GM18867 (cell line): ENCODE results near the gene EXOSC1.
"Not testable (repeated sequence)": the region's sequence is repeated elsewhere in the genome, so short reads cannot be mapped to it uniquely, and the experiment has no call there.

Source experiments
- ATAC-seq: cut with Tn5 transposase; IDR thresholded peaks from one replicate; pipeline ENCODE4 v1.9.1; 2021; ENCODE audit warnings: mild to moderate bottlenecking, moderate library complexity; ENCODE audit not compliant: unreplicated experiment

The EXOSC1 gene

DNA sequence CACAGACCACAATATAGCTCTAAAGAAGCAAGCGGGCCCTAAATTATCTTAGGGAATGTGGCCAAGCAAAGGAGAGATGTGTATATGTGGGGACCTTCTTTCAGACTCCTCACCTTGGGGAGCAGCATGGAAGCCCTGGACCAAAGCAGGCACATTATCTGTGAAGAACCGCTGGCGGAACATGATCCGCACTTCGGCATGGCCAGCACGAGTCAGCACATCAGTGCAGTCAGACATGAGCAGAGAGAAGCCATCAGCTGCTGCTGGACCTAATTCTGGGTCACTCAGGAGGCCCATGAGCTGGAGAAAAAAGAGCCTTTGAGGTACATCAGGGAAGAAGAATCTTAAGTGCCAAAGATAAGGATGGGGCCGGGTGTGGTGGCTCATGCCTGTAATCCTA is 14.1 kb upstream of the EXOSC1 start:
- no peak for ATAC-seq

DNA sequence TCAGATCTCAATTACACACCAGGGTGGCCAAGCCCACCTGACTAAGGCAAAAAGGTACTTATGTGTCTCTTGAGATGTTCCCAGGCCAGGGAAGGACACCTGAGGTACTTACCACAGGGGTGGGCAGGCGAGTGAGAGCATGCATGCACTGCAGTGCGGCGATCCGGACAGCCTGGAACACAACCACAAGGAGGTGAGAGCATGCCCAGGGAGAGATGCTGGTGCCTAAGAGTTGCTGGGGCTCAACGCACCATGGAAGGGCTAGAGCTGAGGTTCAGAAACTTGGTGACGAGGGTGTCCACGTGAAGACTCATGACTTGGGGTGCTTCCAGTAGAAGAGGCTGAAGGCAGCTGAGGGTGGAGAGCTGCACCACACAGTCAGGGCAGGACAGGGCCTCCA is 13.3 kb upstream of the EXOSC1 start:
- no peak for ATAC-seq

DNA sequence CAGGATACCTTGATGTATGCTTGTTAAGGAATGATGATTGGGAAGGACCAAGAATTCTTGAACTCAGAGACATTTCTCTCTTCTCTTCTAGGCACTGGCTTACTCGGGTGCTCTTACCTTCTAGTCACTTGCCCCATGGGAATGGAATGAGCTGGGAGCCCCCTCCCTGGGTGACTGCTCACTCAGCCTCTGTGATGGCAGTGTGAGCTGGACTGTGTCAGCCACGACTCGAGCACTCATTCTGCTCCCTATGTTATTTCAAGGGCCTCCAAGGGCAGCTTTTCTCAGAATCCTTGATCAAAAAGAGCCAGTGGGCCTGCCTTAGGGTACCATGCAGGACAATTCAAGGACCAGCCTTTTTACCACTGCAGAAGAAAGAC is 10.9 kb upstream of the EXOSC1 start:
- ATAC-seq: no peak

DNA sequence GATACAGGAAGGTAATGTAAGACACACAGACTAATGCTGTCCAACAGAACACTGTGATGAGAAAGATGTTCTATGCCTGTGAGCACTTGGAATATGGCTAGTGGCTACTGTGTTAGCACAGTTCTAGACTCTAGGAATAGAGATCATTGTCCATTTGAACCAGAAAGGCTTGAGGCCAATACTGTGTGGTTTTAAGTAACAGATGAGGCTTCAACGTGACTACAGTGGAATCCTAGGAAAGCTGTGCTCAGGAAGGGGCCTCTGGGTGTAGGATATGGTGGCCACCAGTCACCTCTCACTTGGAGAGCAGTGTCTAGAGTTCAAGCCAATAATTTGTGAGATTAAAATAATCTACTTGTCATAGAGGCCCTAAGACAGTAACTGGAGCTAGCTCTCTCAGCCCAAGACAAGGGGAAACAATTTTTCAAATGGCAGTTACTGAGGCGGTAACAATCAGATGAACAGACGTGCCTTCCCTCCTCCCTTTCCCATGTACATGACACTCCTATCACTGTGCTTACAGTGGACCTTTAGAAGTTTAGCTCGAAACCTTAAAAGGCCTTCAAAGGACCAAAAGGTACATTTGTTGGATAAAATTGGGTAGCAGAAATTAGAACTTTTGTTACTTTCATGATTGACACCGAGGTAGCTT is 10.4 kb upstream of the EXOSC1 start:
- no peak for ATAC-seq

DNA sequence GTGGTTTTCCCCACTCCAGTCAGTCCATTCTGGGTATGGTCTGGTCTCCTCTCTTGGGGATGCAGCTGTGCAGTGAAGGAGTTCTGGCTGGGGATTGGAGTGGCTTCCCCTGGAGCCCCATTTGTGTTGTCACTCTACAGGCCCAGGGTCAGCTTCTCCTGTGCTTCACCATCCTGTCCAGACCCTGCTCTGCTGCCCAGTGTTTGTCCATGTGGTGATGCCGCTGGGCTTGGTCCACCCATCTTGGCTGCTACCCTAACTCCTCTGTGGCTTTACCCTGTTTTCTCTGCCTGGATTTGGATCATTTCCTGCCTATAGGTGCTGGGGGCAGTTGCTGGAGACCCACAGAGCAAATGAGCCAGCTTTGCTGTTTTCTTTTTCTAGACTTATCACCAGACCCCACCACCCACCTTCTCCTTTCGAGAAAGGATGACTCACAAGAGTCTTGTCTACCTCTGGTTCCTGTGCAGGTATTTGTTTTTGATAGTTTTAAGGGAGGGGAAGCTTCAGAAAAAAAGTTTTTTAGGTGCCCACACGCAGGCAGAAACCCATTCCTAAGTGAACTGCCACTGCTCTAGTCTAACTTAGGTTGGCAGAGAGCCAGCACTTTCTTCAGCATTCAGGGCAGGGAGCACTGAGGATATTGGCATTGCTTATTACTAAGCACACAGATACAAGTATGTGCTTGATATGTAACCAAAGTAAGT is 8.7 kb upstream of the EXOSC1 start:
- ATAC-seq: no peak

DNA sequence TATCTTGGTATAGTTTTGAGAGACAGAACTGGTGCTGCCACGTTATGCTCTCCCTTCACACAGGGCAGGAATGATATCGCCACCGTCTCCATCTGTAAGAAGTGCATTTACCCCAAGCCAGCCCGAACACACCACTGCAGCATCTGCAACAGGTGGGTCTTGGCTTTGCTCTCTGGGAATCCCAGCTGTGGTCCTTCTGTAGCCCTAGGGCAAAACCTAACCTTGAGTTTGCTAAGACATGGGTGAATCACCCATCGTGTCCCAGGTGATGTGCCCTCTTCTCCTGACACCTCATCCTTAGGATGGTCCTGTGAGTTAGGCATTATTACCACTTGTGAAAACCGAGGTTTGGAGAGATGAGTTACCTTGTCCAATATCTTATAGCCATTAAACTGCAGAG is 6.5 kb upstream of the EXOSC1 start:
- no peak for ATAC-seq

DNA sequence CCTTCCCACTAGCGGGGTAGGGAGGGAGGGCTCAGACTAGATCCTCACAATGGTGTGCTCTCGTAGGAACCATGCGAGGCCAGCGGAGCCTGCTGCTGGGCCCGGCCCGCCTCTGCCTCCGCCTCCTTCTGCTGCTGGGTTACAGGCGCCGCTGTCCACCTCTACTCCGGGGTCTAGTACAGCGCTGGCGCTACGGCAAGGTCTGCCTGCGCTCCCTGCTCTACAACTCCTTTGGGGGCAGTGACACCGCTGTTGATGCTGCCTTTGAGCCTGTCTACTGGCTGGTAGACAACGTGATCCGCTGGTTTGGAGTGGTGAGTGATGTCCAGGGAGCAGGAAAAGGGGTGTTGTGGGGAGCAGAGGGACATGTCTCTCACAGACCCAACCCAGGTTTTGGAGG is 5.8 kb upstream of the EXOSC1 start:
- ATAC-seq: no peak

DNA sequence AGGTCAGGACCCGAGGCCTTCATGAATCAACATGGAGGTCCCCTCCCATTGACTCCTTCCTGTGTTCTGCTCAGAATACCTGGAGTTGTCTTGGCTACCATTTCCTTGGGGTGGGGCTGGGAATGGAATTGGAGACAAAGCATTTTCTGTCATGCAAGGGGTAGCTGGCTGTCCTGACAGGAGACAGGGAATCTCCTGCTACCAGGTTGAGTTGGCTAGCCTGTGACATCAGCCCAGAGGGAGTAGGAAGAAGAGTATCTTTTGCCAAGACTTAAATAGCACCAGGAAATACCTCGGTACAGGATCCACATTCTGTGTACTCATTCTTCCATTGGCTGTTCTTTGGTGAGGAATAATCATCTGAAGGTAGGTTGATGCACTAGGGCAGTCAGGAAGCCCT is 5.0 kb upstream of the EXOSC1 start:
- ATAC-seq: no peak

DNA sequence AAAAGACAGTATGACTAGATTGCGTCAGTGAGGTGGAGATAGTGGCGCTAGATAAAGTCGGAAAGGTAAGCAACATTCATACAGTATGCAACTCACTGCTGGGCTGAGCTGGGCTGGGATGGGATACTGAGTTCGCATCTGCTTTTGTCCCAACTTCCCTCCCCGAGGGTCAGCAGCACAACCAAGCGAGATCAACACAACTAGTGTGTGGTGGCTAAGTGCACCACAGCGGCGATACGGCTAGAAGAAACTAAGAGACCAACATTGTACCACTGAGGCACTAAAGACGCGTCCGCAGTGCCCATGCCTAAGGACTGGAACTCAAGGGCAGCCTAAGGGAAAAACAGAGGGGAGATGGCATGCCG is 467 bp downstream of the EXOSC1 start:
- ATAC-seq: peak; percentile 1

DNA sequence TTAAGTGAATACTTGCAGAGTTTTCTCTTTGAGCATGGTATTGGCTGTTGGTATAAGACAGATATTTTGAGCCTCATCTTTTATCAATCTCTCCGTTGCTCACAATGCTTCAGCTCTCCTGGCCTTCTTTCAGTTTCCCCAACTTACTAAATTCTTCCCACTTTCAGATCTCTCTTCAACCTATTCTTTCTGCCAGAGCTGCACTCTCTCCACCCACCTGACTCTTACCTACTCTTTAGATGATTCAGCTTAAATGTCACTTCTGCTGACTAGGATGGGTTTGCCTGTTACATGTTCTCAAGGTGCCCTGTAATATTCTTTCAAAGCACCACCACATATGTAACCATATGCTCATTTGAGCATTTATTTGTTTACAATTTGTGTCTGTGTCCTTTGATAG is 1.6 kb downstream of the EXOSC1 start:
- no peak for ATAC-seq

DNA sequence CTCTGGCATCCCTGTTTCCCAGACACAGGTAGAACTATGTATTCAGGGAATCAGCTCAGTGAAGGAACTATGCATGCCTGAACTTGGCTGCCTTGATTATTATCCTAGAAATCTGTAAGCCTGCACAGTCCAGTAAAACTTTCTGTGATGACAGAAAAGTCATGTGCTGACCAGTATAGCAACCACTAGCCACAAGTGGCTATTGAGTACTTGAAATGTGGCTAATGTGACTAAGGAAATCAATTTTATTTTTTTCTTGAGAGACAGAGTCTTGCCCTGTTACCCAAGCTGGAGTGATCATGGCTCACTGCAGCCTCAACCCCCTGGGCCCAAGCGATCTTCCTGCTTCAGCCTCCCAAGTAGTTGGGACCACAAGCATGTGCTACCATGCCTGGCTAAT is 3.5 kb downstream of the EXOSC1 start:
- no peak for ATAC-seq

DNA sequence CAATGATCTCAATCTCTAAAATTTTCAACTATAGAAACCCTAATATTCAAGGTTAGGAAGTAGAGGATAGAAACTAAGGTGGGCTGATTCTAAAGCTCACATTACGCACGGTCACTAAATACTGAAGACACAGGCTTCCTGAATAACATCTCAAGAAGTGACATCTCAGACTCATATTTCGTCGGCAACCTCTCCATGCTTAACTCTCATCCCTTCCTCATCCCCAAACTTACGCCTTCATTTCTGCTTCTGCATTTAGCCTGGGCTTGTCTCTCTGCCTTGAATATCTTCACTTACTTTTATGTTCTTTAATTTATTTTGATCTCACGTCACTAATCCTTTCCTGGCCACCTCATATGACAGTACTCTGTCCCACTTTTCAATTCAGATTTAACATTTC is 10.6 kb downstream of the EXOSC1 start:
- ATAC-seq: no peak

DNA sequence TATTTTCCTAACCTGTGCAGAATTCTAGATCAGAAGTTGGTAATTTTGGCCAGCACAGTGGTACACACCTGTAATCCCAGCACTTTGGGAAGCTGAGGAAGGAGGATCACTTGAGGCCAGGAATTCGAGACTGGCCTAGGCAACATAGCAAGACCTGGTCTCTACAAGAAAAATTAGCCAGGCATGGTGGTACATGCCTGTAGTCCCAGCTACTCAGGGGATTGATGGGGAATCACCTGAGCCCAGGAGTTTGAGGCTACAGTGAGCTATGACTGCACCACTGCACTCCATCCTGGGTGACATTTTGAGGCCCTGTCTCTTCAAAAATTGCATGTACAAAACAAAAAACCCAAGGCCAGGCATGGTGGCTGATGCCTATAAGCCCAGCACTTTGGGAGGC is 11.2 kb downstream of the EXOSC1 start:
- no peak for ATAC-seq

DNA sequence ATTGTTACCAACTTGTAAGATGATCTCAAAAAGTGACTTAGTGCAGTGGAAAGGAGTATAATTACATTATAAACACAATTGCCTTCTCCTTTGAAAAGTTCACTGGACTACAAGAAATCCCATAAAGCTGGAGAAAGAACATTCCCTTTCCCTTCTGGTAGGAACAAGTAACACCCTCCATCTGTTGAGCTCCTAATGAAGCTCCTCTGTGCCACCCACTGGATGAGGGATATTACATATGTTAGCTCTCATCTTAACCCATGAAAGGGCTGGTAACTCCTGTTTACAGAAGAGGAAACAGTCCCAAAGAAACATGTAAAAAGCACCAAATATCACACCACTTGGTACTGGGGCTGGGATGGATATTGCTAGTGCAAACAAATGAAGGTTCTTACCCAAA is 11.8 kb downstream of the EXOSC1 start:
- ATAC-seq: no peak

DNA sequence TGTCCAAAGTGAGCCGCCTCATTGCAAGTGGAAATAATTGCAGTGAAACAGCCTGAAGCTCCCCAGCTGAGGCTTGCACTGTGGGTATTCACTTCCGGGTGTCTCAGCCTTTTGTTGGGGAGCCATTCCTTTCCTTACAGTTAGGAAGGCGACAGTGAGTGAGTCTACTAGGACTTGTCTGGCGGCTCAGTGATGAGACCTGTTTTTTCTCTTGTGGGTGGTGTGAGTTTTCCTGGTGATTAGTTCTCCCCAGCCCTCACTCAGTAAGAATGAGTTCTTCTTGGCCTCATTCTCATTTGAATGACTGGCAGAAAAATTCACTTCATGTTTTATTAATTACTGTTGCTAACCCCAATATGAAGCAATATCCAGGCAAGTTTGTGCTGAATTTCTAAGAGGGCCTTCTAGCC is 17.2 kb downstream of the EXOSC1 start:
- ATAC-seq: no peak

DNA sequence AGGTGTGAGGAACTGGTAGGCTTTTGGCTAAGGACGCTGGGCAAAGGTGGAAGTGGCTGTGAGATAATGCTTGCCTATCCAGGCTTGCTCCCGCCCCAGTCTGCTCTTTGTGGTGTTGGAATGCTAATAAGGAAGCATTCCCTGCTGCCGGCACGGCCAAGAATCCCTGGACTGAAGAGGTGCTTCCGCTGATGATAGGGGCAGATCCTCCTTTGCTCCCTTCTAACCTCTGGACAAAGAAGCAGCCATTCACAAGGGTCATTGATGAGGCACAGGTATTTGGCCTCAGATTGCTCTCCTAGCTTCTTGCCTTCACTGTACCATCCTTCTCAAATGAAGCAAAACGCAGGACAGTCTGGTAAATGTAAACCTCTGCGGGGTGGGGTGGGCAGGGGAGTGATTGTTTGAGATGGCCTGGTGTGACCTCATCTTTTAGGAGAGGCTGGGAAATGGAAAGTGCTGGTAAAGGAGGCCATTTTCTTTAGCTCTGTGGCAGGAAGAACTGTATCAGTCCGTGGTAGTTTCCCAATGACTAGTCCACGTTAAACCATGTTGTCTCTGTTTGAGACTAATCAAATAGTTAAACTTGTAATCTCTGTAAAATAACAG is 18.1 kb downstream of the EXOSC1 start:
- no peak for ATAC-seq

DNA sequence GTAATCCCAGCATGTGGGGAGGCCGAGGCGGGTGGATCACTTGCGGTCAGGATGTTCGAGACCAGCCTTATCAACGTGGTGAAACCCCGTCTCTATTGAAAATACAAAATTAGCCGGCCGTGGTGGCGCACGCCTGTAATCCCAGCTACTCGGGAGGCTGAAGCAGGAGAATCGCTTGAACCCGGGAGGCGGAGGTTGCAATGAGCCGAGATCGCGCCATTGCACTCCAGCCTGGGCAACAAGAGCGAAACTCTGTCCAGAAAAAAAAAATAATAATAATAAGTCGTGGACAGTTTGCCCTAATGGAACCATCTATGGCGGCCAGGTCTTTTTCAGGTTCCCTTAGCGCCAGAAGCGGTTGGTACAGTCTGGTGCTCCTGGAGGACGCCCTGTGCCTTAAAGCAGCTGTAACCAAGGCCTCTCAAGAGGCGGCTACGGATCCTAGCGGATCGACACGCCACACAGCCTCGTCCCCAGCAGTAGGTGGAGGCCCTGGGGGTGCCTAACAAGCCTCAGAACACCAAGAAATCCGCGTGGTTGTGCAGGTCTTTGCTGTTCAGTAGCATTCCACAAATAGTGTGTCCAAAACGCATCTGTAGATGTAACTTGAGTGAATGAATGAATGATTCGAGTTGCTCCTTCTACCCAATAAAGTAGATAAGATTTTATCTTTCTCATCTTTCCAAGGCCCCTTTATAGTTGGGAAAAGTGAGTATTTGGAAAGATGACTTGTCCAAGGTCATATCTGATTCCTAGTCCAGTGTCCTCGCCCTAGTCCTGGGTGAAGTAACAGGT is 18.8 kb downstream of the EXOSC1 start:
- no peak for ATAC-seq

DNA sequence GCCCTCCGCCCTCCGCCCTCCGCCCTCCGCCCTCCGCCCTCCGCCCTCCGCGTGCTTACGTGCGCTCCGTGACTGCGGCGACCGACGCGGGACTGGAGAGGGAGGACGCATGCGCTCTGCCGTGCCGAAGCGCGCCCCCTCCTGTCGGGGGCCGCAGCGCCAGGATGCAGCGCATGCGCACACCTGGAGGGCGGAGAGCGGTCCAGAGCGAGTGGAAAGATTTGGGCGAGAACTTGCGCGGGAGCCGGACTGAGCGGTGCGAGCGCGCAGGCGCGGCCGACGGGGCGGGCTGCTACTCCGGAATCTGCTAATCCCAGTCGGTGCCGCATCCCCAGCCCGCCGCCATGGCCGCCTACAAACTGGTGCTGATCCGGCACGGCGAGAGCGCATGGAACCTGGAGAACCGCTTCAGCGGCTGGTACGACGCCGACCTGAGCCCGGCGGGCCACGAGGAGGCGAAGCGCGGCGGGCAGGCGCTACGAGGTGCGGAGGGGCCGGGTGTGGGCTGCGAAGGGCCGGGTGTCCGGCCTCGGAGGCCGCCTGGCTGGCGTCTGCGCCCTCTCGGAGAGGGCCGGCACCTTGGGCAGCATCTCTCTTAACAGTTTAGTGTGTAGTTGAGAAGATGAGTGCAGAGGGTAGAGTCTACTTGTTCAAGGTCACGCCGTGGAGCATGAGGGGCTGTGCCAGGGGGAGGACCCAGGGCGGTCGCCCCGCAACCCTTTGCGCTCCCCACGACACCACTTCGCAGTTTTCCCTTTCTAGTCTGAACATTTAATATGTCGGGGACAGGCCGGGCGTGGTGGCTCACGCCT is 19.6 kb downstream of the EXOSC1 start, which contains the start of gene PGAM1:
Gene PGAM1, plus strand, starts transcription at position 228 of the 812 bp plus-strand sequence. Its CDS starts 117 bp downstream, at position 345.
- ATAC-seq: peak; percentile 81

DNA sequence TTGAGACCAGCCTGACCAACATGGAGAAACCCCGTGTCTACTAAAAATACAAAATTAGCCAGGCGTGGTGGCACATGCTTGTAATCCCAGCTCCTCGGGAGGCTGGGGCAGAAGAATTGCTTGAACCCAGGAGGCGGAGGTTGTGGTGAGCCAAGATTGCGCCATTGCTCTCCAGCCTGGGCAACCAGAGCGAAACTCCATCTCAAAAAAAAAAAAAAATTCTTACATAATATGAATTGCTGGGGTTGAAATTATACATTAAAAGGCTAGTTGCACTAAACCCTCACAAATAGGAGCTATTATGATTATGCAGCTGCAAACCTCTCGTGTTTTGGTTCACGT is 22.1 kb downstream of the EXOSC1 start:
- ATAC-seq: not testable (repeated sequence)

DNA sequence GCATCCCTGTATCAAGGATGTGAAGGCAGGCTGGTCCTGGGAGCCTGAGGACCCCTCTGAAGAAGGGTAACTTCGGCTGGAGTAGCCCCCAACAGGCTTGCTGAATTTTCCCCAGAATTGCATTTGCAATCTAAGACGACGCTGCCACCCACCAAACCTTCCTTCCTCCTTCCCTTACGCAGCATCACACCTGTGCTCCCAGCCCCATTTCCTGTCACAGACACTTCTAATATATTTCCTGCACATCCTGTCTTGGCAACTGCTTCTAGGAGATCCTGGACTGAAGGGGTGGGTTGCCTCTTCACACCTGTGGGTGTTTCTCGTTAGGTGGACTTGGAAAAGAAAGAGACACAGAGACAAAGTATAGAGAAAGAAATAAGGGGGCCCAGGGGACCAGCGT is 29.2 kb downstream of the EXOSC1 start:
- no peak for ATAC-seq

DNA sequence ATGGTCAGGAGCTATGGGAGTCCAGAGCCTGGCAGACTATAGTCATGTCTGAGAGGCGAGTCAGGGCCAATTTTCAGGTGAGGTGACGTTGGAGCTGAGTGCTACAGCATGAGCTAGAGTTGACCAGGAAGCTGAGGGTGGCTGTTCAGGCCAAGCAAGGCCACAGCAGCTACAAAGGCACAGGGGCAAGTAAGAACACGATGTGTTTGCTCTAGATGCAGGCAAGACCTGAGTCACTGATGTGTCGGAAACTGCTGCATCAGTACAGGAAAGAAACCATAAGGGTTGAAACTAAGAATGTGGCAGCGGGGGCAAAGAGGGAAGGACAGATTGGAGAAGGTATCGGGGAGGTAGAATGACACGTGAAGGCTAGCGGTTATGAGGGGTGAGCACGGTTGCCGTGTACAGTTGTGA is 32.9 kb downstream of the EXOSC1 start:
- ATAC-seq: peak; percentile 50
